Right lobe of liver (tissue), 4 donors: ENCODE measurements around the gene LDLRAD4.

ENCODE experiments used
- POLR2A ChIP-seq: fragments of 450-650 bp; IDR thresholded peaks from one replicate; pipeline ENCODE4 v1.6.1; 2017; ENCODE audit warnings: antibody characterized with exemption, mild to moderate bottlenecking
- TF ChIP-seq, protein P1 (sequence below), 4 donors: fragments of 200-600 bp in 3 of 4; fragments of 450-650 bp in 1 of 4; IDR thresholded peaks; one replicate each; pipeline versions ENCODE4 v1.5.1 to v1.8.0; 2016 to 2022; ENCODE audit warnings: antibody characterized with exemption in 4 of 4, mild to moderate bottlenecking in 2 of 4
- donor health status: DM: no; HTN: no; CAD: no.
- donor health status: DM: no; HTN: no; CAD: no.
- donor health status: DM: no; HTN: yes; CAD: no.

DNA sequence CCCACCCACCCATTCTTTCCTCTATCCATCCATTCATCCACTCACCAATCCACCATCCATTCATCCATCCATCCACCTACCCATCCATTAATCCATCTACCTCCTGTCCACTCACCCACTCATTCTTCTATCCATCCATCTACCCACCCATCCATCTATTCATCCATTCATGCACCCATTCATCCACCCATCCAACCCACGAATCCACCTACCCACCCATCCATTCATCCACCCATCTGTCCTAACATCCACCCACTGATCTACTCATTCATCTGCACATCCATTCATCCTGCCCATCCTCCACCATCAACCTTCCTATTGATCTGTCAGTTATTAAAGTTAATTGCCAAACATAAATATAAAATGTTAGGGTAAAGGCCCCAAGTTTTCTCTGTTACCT is 25.6 kb downstream of the LDLRAD4 start:
- no peak for TF ChIP-seq POLR2A
- TF ChIP-seq, protein P1, sequence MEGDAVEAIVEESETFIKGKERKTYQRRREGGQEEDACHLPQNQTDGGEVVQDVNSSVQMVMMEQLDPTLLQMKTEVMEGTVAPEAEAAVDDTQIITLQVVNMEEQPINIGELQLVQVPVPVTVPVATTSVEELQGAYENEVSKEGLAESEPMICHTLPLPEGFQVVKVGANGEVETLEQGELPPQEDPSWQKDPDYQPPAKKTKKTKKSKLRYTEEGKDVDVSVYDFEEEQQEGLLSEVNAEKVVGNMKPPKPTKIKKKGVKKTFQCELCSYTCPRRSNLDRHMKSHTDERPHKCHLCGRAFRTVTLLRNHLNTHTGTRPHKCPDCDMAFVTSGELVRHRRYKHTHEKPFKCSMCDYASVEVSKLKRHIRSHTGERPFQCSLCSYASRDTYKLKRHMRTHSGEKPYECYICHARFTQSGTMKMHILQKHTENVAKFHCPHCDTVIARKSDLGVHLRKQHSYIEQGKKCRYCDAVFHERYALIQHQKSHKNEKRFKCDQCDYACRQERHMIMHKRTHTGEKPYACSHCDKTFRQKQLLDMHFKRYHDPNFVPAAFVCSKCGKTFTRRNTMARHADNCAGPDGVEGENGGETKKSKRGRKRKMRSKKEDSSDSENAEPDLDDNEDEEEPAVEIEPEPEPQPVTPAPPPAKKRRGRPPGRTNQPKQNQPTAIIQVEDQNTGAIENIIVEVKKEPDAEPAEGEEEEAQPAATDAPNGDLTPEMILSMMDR (IDR thresholded peaks at IDR 0.05): no peak
